SK-N-SH treated with all-trans-retinoic acid at 6 μM for 48 hours (cell line): ENCODE data around the gene STAB2.

Source experiments
- ATAC-seq: fragments of 200-7000 bp; cut with Tn5 transposase; 3 replicates; pipeline ENCODE4 v1.9.1; 2020; ENCODE audit warnings: mild to moderate bottlenecking, moderate library complexity
- ARNTL ChIP-seq: fragments of 450-650 bp; formaldehyde crosslinking; IDR thresholded peaks from 2 replicates; pipeline ENCODE4 v1.5.0; 2020; ENCODE audit warnings: low read depth, mild to moderate bottlenecking, moderate library complexity, borderline replicate concordance
- BACH2 ChIP-seq: fragments of 250-450 bp; sonication (Bioruptor Pico); IDR thresholded peaks from 2 replicates; pipeline ENCODE4 v1.9.0; 2021; ENCODE audit warnings: mild to moderate bottlenecking, borderline replicate concordance
- CSDC2 ChIP-seq: fragments of 250-450 bp; sonication (Bioruptor Pico); IDR thresholded peaks from 2 replicates; pipeline ENCODE4 v1.5.0; 2020; ENCODE audit warnings: mild to moderate bottlenecking, moderate library complexity
- CSRNP3 ChIP-seq: fragments of 250-450 bp; sonication (Bioruptor Pico); IDR thresholded peaks from 2 replicates; pipeline ENCODE4 v1.5.1; 2021; ENCODE audit warnings: mild to moderate bottlenecking, moderate library complexity
- ESRRG ChIP-seq: fragments of 250-450 bp; sonication (Bioruptor Pico); IDR thresholded peaks from 2 replicates; pipeline ENCODE4 v1.6.1; 2021; ENCODE audit warnings: mild to moderate bottlenecking
- GLIS3 ChIP-seq: fragments of 250-450 bp; sonication (Bioruptor Pico); IDR thresholded peaks from 2 replicates; pipeline ENCODE4 v1.5.0; 2020; ENCODE audit warnings: mild to moderate bottlenecking, moderate library complexity
- PATZ1 ChIP-seq: fragments of 250-450 bp; sonication (Bioruptor Pico); IDR thresholded peaks from 2 replicates; pipeline ENCODE4 v1.8.0; 2020; ENCODE audit warnings: mild to moderate bottlenecking, moderate library complexity, borderline replicate concordance
- POU6F1 ChIP-seq: fragments of 250-450 bp; sonication (Bioruptor Pico); IDR thresholded peaks from 2 replicates; pipeline ENCODE4 v1.8.0; 2021; ENCODE audit warnings: low read depth, mild to moderate bottlenecking, moderate library complexity, borderline replicate concordance
- PPARA ChIP-seq: fragments of 250-450 bp; sonication (Bioruptor Pico); IDR thresholded peaks from 2 replicates; pipeline ENCODE4 v1.5.0; 2020; ENCODE audit warnings: mild to moderate bottlenecking, borderline replicate concordance
- RARB ChIP-seq: fragments of 250-450 bp; sonication (Bioruptor Pico); IDR thresholded peaks from 2 replicates; pipeline ENCODE4 v1.8.0; 2021; ENCODE audit warnings: mild to moderate bottlenecking, moderate library complexity
- SNAI2 ChIP-seq: fragments of 250-450 bp; sonication (Bioruptor Pico); IDR thresholded peaks from 2 replicates; pipeline ENCODE4 v1.5.0; 2020; ENCODE audit warnings: mild to moderate bottlenecking, moderate library complexity
- TCF4 ChIP-seq: fragments of 250-450 bp; sonication (Bioruptor Pico); IDR thresholded peaks from 2 replicates; pipeline ENCODE4 v1.8.0; 2021; ENCODE audit warnings: mild to moderate bottlenecking, moderate library complexity, borderline replicate concordance
- TOX ChIP-seq: fragments of 250-450 bp; sonication (Bioruptor Pico); IDR thresholded peaks from 2 replicates; pipeline ENCODE4 v1.8.0; 2021; ENCODE audit warnings: mild to moderate bottlenecking, moderate library complexity, borderline replicate concordance
- TSHZ2 ChIP-seq: fragments of 250-450 bp; sonication (Bioruptor Pico); IDR thresholded peaks from 2 replicates; pipeline ENCODE4 v1.5.0; 2020; ENCODE audit warnings: mild to moderate bottlenecking, moderate library complexity
- ZC3H10 ChIP-seq: fragments of 250-450 bp; sonication (Bioruptor Pico); IDR thresholded peaks from 2 replicates; pipeline ENCODE4 v1.5.1; 2021; ENCODE audit warnings: mild to moderate bottlenecking, moderate library complexity
- ZFP30 ChIP-seq: fragments of 450-650 bp; formaldehyde crosslinking; IDR thresholded peaks from 2 replicates; pipeline ENCODE4 v1.5.0; 2022; ENCODE audit warnings: mild to moderate bottlenecking, moderate library complexity
- ZNF565 ChIP-seq: fragments of 450-650 bp; formaldehyde crosslinking; conservative IDR thresholded peaks from 2 replicates; pipeline ENCODE4 v1.5.0; 2020; ENCODE audit warnings: low read depth, mild to moderate bottlenecking, moderate library complexity
- ZNF70 ChIP-seq: fragments of 450-650 bp; formaldehyde crosslinking; IDR thresholded peaks from 2 replicates; pipeline ENCODE4 v1.5.0; 2020; ENCODE audit warnings: mild to moderate bottlenecking, moderate library complexity
- ZNF8 ChIP-seq: fragments of 450-650 bp; formaldehyde crosslinking; IDR thresholded peaks from 2 replicates; pipeline ENCODE4 v1.5.0; 2020; ENCODE audit warnings: mild to moderate bottlenecking, moderate library complexity
- TF ChIP-seq, protein P1 (sequence below): fragments of 250-450 bp; sonication (Bioruptor Pico); IDR thresholded peaks from 2 replicates; pipeline ENCODE4 v1.5.1; 2020; ENCODE audit warnings: low read depth, mild to moderate bottlenecking, moderate library complexity

Gene STAB2

DNA sequence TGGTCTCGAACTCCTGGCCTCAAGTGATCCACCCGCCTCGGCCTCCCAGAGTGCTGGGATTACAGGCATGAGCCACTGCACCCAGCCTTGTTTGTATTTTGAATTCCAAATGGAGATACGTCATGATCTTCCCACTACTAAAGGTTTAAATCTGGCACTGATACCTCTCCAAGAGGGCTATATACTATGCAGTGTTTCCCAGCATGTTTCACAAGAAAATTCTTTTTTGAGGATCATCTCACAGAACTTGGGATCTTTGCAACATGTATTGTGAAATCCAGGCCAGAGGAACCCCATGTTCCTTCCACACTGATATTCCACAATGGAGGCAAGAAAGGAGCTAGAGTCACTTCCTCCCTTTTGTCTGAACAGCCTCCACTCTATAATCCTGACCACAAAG is 141.2 kb downstream of the STAB2 start (continued):
- TF ChIP-seq POU6F1 (CRISPR knock-in tag) = no peak
- no peak for TF ChIP-seq TCF4 (CRISPR knock-in tag)
- TF ChIP-seq GLIS3 (CRISPR knock-in tag) = no peak
- TF ChIP-seq, all 23 proteins: peak for 0

- ATAC-seq = no peak
- TF ChIP-seq RARB (CRISPR knock-in tag) (no peak), ZNF8 (CRISPR knock-in tag) (no peak), TOX (no peak), GLIS3 (CRISPR knock-in tag) (no peak), ZC3H10 (CRISPR knock-in tag) (no peak)
Observed at GRCh38 chr12:103729499-103729898, 142.4 kb downstream of the STAB2 start.

- no peak for ATAC-seq
- TF ChIP-seq, protein P1, sequence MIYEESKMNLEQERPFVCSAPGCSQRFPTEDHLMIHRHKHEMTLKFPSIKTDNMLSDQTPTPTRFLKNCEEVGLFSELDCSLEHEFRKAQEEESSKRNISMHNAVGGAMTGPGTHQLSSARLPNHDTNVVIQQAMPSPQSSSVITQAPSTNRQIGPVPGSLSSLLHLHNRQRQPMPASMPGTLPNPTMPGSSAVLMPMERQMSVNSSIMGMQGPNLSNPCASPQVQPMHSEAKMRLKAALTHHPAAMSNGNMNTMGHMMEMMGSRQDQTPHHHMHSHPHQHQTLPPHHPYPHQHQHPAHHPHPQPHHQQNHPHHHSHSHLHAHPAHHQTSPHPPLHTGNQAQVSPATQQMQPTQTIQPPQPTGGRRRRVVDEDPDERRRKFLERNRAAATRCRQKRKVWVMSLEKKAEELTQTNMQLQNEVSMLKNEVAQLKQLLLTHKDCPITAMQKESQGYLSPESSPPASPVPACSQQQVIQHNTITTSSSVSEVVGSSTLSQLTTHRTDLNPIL (CRISPR knock-in tag) = no peak
- TF ChIP-seq GLIS3 (CRISPR knock-in tag) = no peak
- no peak for TF ChIP-seq RARB (CRISPR knock-in tag)
- TF ChIP-seq PATZ1 (CRISPR knock-in tag) = no peak
- TF ChIP-seq ESRRG = no peak
- no peak for TF ChIP-seq TSHZ2 (CRISPR knock-in tag)
- TF ChIP-seq ZNF565 (CRISPR knock-in tag) = no peak
- no peak for TF ChIP-seq ARNTL (CRISPR knock-in tag)
- no peak for TF ChIP-seq CSRNP3
- TF ChIP-seq CSDC2 (CRISPR knock-in tag) = no peak
- TF ChIP-seq ZFP30 (CRISPR knock-in tag) = no peak
- no peak for TF ChIP-seq SNAI2 (CRISPR knock-in tag)
- TF ChIP-seq TCF4 (CRISPR knock-in tag) = no peak
- no peak for TF ChIP-seq BACH2 (CRISPR knock-in tag)
- no peak for TF ChIP-seq PPARA (CRISPR knock-in tag)
- TF ChIP-seq TOX = no peak
- TF ChIP-seq POU6F1 (CRISPR knock-in tag) = no peak
- TF ChIP-seq ZNF70 (CRISPR knock-in tag) = no peak
Observed at GRCh38 chr12:103731539-103731938, 144.5 kb downstream of the STAB2 start.
